Retina (tissue), 1 donor: ENCODE measurements around the gene CLIC4.
"Not testable (repeated sequence)": the region's sequence is repeated elsewhere in the genome, so short reads cannot be mapped to it uniquely, and the experiment has no call there.

ENCODE experiments used
- DNase-seq: peaks from one replicate; pipeline ENCODE4 v3.0.0-alpha.2; 2016

Gene CLIC4

GRCh38 chr1:24823486-24823885 is 78.2 kb downstream of the CLIC4 start:
- not testable (repeated sequence) for DNase-seq

GRCh38 chr1:24825174-24825573 is 79.9 kb downstream of the CLIC4 start:
- DNase-seq: no peak

- no peak for DNase-seq
These were observed 81.3 kb downstream of the CLIC4 start for GRCh38 chr1:24826510-24826909.

- no peak for DNase-seq
These were observed 82.3 kb downstream of the CLIC4 start for GRCh38 chr1:24827379-24828135.

- no peak for DNase-seq
These were observed 83.1 kb downstream of the CLIC4 start for GRCh38 chr1:24828183-24828886.

GRCh38 chr1:24828887-24829192 is 83.6 kb downstream of the CLIC4 start:
- DNase-seq: no peak

GRCh38 chr1:24830680-24831272 is 85.5 kb downstream of the CLIC4 start:
- peak; percentile 38 for DNase-seq

GRCh38 chr1:24841593-24841992 is 96.3 kb downstream of the CLIC4 start:
- no peak for DNase-seq

- DNase-seq: no peak
These were observed 101.4 kb downstream of the CLIC4 start for GRCh38 chr1:24846671-24847070.

GRCh38 chr1:24847995-24848881 is 103.0 kb downstream of the CLIC4 start:
- peak; percentile 94 for DNase-seq

- peak; percentile 56 for DNase-seq
These were observed 104.5 kb downstream of the CLIC4 start for GRCh38 chr1:24849672-24850295.

- DNase-seq: no peak
These were observed 105.2 kb downstream of the CLIC4 start for GRCh38 chr1:24850328-24850920.

- DNase-seq: no peak
These were observed 108.4 kb downstream of the CLIC4 start for GRCh38 chr1:24853649-24854048.

GRCh38 chr1:24855474-24855873 is 110.2 kb downstream of the CLIC4 start:
- DNase-seq: no peak

GRCh38 chr1:24856787-24857506 is 111.7 kb downstream of the CLIC4 start:
- no peak for DNase-seq

GRCh38 chr1:24857507-24858133 is 112.4 kb downstream of the CLIC4 start:
- no peak for DNase-seq

GRCh38 chr1:24858277-24858676 is 113.0 kb downstream of the CLIC4 start:
- DNase-seq: no peak

GRCh38 chr1:24859063-24860010 is 114.1 kb downstream of the CLIC4 start:
- DNase-seq: no peak

- no peak for DNase-seq
These were observed 115.6 kb downstream of the CLIC4 start for GRCh38 chr1:24860841-24861240.
